Colonic mucosa (tissue), 4 donors: ENCODE measurements around the gene LILRA1. TPM values are rescaled to one million over a fixed set of nuclear protein-coding genes. Genes with fewer than 3 reads are reported as not detected.
"Not testable (repeated sequence)": the region's sequence is repeated elsewhere in the genome, so short reads cannot be mapped to it uniquely, and the experiment has no call there.

Experiments used
- DNase-seq: peaks from one replicate; pipeline ENCODE4 v3.0.0-alpha.2; 2020
- H3K27ac ChIP-seq: fragments of 200-600 bp; one replicate; pipeline ENCODE4 v1.8.0; 2021
- H3K27me3 ChIP-seq: fragments of 200-600 bp; one replicate; pipeline ENCODE4 v1.8.0; 2021
- H3K36me3 ChIP-seq: fragments of 200-600 bp; one replicate; pipeline ENCODE4 v1.8.0; 2021
- H3K4me1 ChIP-seq: fragments of 200-600 bp; one replicate; pipeline ENCODE4 v1.8.0; 2021; ENCODE audit warnings: mild to moderate bottlenecking
- H3K4me3 ChIP-seq: fragments of 200-600 bp; one replicate; pipeline ENCODE4 v1.8.0; 2021
- H3K9ac ChIP-seq, 2 donors: one replicate each; pipeline ENCODE4 v1.7.0; 2013; ENCODE audit warnings: control low read depth in 2 of 2, low read depth in 2 of 2, low read length in 2 of 2
- H3K9me3 ChIP-seq: fragments of 200-600 bp; one replicate; pipeline ENCODE4 v1.8.0; 2021
- CTCF ChIP-seq: fragments of 200-600 bp; IDR thresholded peaks from one replicate; pipeline ENCODE4 v1.8.0; 2022; ENCODE audit warnings: antibody characterized with exemption, mild to moderate bottlenecking
- intact Hi-C: fragments of 100-400 bp; cut with DNase I; formaldehyde crosslinking; loops from one replicate; pipeline ENCODE4 v1.14.1; 2022
- total RNA-seq, 2 donors: library from RNA; stranded (reverse); fragmentation: NEBNext Ultra II Directional in 1 of 2; extraction: Animal tissue kit (Norgen Biotek cat#: 25700) in 1 of 2; gene quantifications; one replicate each; pipeline ENCODE4 v1.2.1, GENCODE V29; 2021
- donor health status: healthy.
- donor health status: DM: no; HTN: no; CAD: no.
- donor health status: DM: no; HTN: no; CAD: no.

Gene LILRA1
- total RNA-seq, 2 donors from 2014 or later = 0.15 to 0.50 TPM

- no peak for TF ChIP-seq CTCF
- no peaks in the 10 kb centered on the region for H3K27me3 ChIP-seq
- H3K27ac ChIP-seq = no peak overlapping the region
- H3K4me1 ChIP-seq = no peaks in the 10 kb centered on the region
- no peak for DNase-seq
- intact Hi-C loops = no loop called here
- H3K9me3 ChIP-seq = no peaks in the 10 kb centered on the region
- no peak overlapping the region for H3K4me3 ChIP-seq
- H3K36me3 ChIP-seq = no peaks in the 10 kb centered on the region
- H3K9ac ChIP-seq = no peak overlapping the region
These were observed 27.0 kb downstream of the LILRA1 start for GRCh38 chr19:54620464-54620863.

DNA sequence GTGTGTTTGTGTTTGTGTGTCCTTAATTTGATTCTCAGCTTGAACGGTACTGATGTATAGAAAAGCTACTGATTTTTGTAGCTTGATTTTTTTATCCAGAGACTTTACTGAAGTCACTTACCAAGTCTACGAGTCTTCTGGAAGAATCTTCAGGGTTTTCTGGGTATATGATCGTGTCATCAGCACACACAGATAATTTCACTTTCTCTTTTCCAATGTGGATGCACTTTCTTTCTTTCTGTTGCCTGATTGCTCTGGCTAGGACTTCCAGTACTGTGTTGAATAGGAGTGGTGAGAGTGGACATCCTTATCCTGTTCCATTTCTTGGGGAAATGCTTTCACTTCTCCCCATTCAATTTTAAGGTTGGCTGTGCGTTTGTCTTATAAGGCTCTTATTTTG is 29.0 kb downstream of the LILRA1 start:
- Histone ChIP-seq H3K4me1 (no peaks in the 10 kb centered on the region), H3K9ac (no peak overlapping the region), H3K36me3 (no peaks in the 10 kb centered on the region), H3K27ac (no peak overlapping the region), H3K27me3 (no peaks in the 10 kb centered on the region), H3K9me3 (no peaks in the 10 kb centered on the region), H3K4me3 (no peak overlapping the region)
- intact Hi-C loops = no loop called here
- DNase-seq = no peak
- TF ChIP-seq CTCF = no peak

DNA sequence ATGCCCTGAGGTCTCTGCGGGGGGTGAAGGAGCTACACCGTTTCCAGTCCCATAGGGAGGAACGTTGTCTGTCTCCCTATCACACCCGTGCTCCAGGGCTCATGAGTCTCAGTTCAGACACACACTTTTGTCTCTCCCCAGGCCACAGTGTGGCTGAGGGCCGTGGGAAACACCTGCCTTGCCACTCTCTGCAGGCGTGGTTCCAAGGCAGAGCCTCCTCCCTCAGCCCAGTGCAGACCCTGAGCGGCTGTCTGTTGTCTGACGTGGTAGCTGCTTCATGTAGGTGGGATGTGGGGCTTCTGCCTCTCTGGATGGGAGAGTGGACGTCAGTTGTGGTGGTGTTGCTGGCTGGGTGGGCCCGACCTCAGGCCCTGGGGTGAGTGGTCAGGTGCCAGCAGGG is 30.8 kb downstream of the LILRA1 start:
- H3K27me3 ChIP-seq, H3K4me3 ChIP-seq, H3K4me1 ChIP-seq, intact Hi-C loops, H3K9me3 ChIP-seq, H3K9ac ChIP-seq, H3K27ac ChIP-seq, DNase-seq, H3K36me3 ChIP-seq: not testable (repeated sequence)

DNA sequence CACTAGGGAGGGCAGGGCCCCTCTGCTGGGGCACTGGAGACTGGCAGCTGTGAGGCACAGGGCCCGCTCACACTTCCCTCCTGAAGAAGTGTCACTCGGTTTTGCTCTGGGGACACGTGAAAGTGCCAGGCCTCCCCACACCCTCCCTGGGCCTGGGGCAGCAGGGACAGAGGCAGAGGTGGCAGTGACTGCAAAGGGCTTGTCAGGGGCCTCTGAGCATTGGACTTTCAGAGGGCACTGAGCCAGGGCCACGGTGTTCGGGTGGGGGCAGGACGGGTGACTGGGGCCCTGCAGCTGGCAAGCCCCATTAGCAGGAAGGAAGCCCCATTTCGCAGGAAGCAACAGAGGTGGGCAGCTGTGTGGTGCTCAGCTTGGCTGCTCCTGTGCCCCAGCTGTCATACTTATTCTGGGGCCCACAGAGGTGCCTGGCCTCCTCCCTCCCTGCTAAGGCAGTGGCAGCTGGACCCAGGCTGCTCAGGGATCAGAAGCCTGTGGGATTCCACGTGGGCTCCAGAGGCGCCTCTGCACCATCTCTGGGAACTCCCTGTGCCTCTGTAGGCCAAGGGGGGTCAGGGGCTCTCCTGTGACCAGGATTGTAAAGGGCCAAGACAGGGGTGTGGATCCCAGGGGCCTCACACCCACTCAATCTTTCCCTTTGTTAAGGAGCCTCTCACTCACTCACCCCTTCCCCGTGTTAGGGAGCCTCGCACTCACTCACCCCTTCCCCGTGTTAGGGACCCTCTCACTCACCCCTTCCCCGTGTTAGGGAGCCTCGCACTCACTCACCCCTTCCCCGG is 31.7 kb downstream of the LILRA1 start:
- H3K27me3 ChIP-seq, H3K4me1 ChIP-seq, H3K4me3 ChIP-seq, DNase-seq, H3K9me3 ChIP-seq, H3K36me3 ChIP-seq, intact Hi-C loops, H3K9ac ChIP-seq, H3K27ac ChIP-seq: not testable (repeated sequence)

GRCh38 chr19:54626757-54627156 is 33.3 kb downstream of the LILRA1 start:
- no peak overlapping the region for H3K9ac ChIP-seq
- TF ChIP-seq CTCF = no peak
- intact Hi-C loops = no loop called here
- no peak for DNase-seq
- H3K36me3 ChIP-seq = no peaks in the 10 kb centered on the region
- H3K27ac ChIP-seq = no peak overlapping the region
- H3K4me1 ChIP-seq = no peaks in the 10 kb centered on the region
- H3K4me3 ChIP-seq = no peak overlapping the region
- no peaks in the 10 kb centered on the region for H3K9me3 ChIP-seq
- no peaks in the 10 kb centered on the region for H3K27me3 ChIP-seq

- H3K4me1 ChIP-seq, H3K9me3 ChIP-seq, H3K27ac ChIP-seq, H3K9ac ChIP-seq, H3K36me3 ChIP-seq, DNase-seq, intact Hi-C loops, H3K4me3 ChIP-seq, H3K27me3 ChIP-seq: not testable (repeated sequence)
These were observed 34.5 kb downstream of the LILRA1 start for GRCh38 chr19:54627912-54628311.

DNA sequence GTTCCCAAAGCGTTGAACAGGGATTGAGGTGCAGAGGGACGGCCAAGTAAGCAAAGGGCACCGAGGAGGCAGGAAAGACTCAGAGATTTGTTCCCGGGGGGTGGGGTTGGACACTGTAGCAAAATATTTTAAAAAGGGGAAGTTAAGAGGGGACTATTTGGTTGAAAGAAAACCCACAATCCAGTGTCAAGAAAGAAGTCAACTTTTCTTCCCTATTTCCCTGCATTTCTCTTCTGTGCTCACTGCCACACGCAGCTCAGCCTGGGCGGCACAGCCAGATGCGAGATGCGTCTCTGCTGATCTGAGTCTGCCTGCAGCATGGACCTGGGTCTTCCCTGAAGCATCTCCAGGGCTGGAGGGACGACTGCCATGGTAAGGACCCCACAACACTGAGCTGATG is 36.8 kb downstream of the LILRA1 start, which contains the start of gene LILRB1:
LILRB1 (plus strand) TSS at position 223 of the 400 bp plus-strand sequence. CDS start 590 bp downstream, outside the sequence.
- intact Hi-C loops, H3K4me3 ChIP-seq, H3K27me3 ChIP-seq, H3K27ac ChIP-seq, H3K9me3 ChIP-seq, H3K9ac ChIP-seq, H3K36me3 ChIP-seq, H3K4me1 ChIP-seq, DNase-seq: not testable (repeated sequence)
